C1 segment of cervical spinal cord (tissue), 14 donors: ENCODE results near the gene SPRING1.
"Not testable (repeated sequence)": the region's sequence is repeated elsewhere in the genome, so short reads cannot be mapped to it uniquely, and the experiment has no call there.

Experiments
- DNase-seq, 14 donors: peaks; one replicate each; lab custom pipeline; 2025; lab: John Stamatoyannopoulos, UW

Gene SPRING1, protein sequence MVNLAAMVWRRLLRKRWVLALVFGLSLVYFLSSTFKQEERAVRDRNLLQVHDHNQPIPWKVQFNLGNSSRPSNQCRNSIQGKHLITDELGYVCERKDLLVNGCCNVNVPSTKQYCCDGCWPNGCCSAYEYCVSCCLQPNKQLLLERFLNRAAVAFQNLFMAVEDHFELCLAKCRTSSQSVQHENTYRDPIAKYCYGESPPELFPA

DNA sequence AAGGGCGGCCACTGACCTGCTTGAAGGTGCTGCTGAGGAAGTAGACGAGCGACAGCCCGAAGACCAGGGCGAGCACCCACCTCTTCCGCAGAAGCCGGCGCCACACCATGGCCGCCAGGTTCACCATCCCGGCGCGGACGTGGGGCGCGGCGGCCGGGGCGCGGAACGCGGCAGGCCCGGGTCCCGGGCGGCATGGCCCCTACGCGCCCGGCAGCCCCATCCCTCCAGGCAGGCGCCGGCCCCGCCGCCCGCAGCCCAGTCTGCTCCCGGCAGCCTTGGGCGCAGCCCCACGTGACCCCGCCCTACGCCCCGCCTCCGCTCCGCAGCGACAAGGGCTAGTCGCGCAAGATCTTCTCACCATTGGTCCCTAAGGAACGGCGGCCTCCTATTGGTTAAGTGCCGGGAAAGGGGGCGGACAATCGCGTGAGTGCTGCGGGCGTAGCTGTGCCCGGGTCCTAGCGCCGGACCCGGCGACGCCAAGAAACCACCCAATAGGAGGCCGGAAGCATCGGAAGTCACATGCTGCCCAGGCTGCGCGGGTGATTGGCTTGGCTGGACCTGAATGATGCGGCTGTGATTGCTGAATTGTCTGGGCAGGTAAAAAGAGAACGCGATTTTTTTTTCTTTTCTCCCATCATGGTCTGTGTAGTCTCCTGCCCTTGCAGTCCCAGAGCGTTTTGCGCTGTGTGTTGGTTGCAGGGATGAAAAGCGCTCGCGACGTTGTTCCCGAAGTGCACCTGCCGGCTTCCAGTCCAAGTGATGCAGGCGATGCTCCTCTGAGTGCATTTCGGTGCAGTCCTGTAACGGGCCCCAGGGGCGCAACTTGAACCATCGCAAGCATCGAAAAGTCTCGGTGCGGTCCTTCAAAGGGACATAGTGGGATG is at the start of gene SPRING1, which contains the start of gene RNFT2:
TSS of gene SPRING1 (minus strand) at position 296 of the 884 bp plus-strand sequence. CDS start at position 127, 169 bp downstream.
TSS of gene RNFT2 (plus strand) at position 542 of the 884 bp plus-strand sequence. CDS start 2,183 bp downstream, outside the sequence.
- DNase-seq: peak; percentile 93 to 100 (median 99)

- DNase-seq: no peak
Measured at GRCh38 chr12:116784238-116784612, 46.4 kb upstream of the SPRING1 start.

- DNase-seq: no peak
Measured at GRCh38 chr12:116783525-116784237, 45.8 kb upstream of the SPRING1 start.

DNA sequence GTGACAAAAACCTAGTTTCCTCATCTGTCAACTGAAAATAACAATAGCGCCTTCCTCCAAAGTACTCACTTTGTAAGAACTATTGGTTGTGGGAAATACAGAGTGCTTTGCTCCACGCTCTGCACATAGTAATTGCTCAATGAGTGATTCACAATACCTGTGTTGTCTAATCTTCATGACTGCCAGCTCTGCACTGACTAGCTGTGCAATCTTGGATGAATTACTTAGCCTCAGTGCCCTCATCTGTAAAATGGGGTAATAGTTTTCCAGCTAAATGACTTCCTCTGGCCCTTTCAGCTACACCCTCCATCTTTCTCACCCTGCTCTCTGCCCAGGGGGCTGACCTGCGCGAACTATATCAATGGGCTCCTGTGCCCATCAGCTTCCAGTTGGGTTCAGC is 43.1 kb upstream of the SPRING1 start:
- DNase-seq: no peak

DNA sequence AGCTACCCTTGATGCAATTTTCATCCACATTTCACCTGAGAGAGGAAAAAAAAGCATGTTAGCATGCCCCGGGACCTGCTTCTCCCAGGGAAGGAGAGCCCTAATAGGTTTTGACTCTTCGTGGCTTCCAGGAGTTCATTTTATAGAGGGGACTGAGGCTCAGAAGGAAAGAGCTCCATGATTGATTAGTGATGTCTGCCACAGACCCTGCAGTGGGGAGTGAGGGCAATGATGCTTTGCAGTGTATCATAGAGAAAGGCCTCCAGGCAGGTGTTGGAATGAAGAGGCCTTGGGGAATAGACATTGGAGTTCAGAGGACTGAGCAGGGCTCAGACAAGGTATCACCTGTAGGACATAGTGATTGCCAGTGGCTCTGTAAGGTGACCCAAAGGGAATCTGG is 41.7 kb upstream of the SPRING1 start:
- DNase-seq: no peak

DNA sequence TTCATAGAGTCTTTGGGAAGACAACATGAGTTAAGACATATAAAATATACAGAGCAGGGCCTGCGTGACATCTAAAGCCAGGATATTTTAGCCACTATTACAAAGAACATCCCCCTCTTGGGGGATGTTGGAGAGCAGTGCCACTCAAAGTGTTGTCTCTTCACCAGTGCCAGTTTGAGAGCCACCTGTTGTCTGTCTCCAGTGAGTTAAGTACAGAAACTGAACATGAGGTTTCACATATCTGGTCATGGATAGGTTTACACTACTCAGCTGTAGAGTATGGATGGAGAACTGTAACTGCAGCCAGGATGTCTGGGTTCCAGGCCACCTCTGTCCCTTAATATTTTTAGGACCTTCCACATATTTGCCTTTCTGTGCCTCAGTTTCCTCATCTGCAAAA is 39.4 kb upstream of the SPRING1 start:
- no peak for DNase-seq

- DNase-seq: no peak
Measured at GRCh38 chr12:116774020-116774419, 36.2 kb upstream of the SPRING1 start.

- no peak for DNase-seq
Measured at GRCh38 chr12:116773276-116773731, 35.4 kb upstream of the SPRING1 start.

DNA sequence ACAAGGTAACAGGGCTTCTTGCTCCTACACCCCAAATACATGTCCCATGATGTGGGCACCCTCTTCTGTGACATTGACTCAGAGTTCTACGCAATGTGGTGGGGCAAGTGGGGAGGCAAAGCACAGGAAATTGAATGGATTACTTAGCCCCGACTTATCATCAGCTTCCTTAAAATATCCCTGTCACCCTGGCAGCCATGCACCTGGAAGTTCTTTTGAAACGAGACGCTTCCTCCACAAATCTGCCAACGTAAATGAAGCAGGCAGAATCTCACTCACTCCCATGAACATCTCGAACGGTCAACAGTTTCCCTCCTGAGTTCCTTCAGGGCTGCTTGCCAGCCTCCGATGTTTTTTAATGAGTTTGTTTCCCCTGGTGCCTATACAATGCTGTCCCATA is 33.8 kb upstream of the SPRING1 start:
- no peak for DNase-seq

GRCh38 chr12:116766746-116767145 is 28.9 kb upstream of the SPRING1 start:
- DNase-seq: no peak

GRCh38 chr12:116766285-116766684 is 28.4 kb upstream of the SPRING1 start:
- DNase-seq: no peak

DNA sequence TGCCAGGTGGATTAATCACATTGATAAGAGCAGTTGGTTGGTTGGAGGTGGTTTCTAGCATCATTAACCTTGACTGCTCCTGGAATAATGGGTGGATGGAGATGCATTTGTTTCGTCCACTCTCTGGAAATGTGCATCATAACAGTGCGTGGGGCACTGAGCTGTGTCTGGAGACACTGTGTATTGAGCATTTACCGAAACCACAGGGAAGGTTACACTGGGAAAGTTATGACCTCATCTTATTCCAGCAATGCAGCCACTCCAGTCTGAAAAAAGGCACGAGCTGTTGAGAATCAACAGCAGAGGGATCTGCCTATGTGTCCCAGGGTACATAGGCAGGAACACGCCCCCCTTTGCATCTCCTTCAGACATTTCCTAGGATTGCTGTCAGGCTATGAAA is 27.4 kb upstream of the SPRING1 start:
- no peak for DNase-seq

DNA sequence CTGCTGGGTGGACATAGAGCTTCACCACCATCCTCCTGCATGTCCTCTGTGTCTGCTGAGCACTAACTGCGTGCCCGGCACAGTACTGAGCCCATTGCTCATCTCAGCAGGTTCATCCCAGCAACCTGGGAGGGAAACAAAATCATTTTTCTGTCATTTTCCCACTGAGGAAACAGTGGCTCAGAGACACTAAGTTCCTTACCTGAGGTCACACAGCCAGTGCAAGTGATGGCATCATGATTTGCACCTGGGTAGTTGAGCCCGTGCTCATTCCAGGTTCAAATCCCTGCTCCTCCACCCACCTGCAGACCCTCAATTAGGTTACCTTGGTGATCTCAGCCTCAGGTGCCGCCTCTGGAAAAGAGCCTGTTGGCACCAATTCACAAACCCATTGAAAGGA is 23.6 kb upstream of the SPRING1 start:
- no peak for DNase-seq

GRCh38 chr12:116760622-116761020 is 22.8 kb upstream of the SPRING1 start:
- no peak for DNase-seq

DNA sequence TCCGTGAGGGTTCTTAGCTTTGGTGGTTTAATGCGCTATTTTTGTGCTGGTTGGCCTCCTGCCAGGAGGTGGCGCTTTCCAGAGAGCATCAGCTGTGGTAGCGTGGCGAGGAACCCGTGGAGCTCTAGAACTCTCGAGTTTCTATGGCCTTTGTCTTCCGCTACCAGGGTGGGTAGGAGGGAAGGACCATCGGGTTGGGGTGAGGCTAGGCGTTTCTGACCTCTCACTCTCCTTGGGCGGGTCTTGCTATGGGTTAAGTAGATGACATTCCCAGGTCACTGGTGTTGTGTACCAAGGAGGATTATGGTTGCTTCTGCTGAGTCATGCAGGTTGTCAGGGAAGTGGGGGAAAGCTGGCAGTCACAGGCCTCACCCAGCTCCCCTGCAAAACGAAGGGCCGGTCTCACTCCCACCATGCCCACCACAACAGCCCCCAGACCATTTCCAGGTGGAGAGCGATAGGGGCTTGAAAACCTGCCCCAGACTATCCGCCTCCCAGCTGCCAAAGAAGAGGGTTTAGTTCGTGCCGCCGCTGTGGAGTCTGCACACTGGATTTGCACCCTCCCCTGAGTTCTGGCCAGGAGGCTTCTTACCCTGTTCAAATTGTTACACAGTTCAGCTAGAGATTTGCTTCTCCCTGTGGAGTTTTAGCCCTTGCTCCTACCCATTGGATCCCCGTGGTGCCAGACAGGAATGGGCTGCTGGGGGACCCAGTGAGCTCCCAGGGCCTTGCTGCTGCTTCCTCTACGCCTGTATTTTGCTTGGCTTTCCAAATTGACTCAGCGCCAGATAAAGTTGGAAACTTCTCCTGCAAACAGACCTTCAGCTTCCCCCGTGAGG is 22.1 kb upstream of the SPRING1 start:
- peak in 2 of 14 donors; percentile 2 to 7 for DNase-seq

GRCh38 chr12:116754783-116755182 is 16.9 kb upstream of the SPRING1 start:
- DNase-seq: not testable (repeated sequence)

DNA sequence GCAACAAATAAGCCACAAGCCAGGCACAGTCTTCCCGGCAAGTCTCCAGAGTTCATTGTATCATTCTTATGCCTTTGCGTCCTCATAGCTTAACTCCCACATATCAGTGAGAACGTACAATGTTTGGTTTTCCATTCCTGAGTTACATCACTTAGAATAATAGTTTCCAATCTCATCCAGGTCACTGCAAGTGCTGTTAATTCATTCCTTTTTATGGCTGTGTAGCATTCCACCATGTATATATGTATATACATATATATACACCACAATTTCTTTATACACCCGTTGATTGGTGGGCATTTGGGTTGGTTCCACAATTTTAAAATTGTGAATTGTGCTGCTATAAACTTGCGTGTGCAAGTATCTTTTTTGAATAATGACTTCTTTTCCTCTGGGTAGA is 16.2 kb upstream of the SPRING1 start:
- not testable (repeated sequence) for DNase-seq

DNA sequence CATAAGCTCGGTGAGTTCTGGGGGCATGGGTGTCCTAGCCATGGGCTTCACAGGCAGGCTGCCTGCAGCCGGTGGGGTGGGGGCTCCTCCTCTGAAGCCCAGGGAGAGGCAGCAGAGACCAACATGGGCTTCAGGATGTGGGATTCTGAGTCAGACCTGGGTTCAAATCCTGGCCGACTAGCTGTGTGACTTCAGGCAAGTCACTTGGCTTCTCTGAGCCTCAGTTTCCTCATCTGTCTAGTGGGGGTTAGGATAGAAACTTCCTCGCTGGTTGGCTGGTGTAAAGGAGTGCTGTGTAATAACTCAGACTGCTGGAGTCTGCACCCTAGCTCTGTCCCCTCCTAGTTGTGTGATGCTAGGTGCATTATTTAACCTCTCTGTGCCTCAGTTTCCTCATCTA is 12.4 kb upstream of the SPRING1 start:
- DNase-seq: no peak

GRCh38 chr12:116749884-116750283 is 12.0 kb upstream of the SPRING1 start:
- DNase-seq: no peak

DNA sequence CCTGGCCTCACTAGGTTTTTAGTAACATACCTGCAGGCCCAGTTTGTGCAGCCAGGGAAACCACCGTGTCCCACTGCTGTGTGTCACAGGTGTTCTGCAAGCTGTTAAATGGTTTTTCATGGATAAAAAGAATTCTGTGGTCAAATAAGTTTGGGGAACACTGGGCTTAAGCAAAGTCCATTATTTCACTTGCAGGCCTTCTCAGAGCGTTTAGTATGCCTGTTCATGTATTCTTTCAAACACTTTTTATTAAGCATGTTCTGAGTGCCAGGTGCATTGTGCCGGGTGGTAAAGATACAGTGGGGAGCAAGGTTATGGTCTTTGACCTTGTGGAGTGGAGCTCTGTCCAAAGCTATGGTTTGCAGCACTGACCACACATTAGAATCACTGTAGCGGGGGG is 7.7 kb upstream of the SPRING1 start:
- DNase-seq: no peak

- DNase-seq: no peak
Measured at GRCh38 chr12:116744766-116745165, 6.9 kb upstream of the SPRING1 start.
